K562 (cell line): ENCODE measurements around the gene INPP5D. TPM values are rescaled to one million over a fixed set of nuclear protein-coding genes. Genes with fewer than 3 reads are reported as not detected.

ENCODE experiments used
- ATAC-seq: fragments of 200-7000 bp; cut with Tn5 transposase; 3 replicates; pipeline ENCODE4 v1.9.1; 2020; ENCODE audit warnings: moderate library complexity
- BruUV-seq: library from RNA; stranded (reverse); fragments of 400-500 nt; replicated peaks from 2 replicates; lab custom pipeline; 2021; lab: Mats Ljungman, UMichigan
- CTCF ChIA-PET: fragments of 300-600 bp; formaldehyde crosslinking; extraction: SDS; loops from one replicate; lab custom pipeline; 2021; ENCODE audit warnings: low intra/inter-chr PET ratio; lab: Yijun Ruan, JAX
- POLR2A ChIA-PET: fragments of 300-600, 350-650 bp; sonication (Branson Sonifier 250); formaldehyde crosslinking; extraction: SDS; loops from one replicate; lab custom pipeline; 2021; ENCODE audit warnings: antibody characterized with exemption, inconsistent platforms; lab: Yijun Ruan, JAX
- DNase-seq, 4 experiments: peaks; one replicate each; pipeline versions ENCODE4 v3.0.0 to v3.0.0-alpha.2; 2011 to 2018; ENCODE audit warnings: low spot score in 3 of 4, mixed read lengths in 3 of 4; ENCODE audit errors: extremely low read depth in 1 of 4
- FAIRE-seq: peaks from 2 replicates; lab custom pipeline; 2011; peaks lifted over from hg19 to GRCh38; lab: Jason Lieb, UNC
- H2AFZ ChIP-seq: 2 replicates; pipeline ENCODE4 v1.6.0; 2011; ENCODE audit warnings: low read depth, low read length, control low read depth, inconsistent platforms
- H3K27ac ChIP-seq: fragments of 200-600 bp; 3 replicates; pipeline ENCODE4 v1.8.0; 2011; ENCODE audit warnings: low read depth, mild to moderate bottlenecking, control low read depth, inconsistent platforms, low read length, moderate library complexity, mixed read lengths; ENCODE audit errors: extremely low read depth
- H3K27me3 ChIP-seq, 2 experiments: fragments of 300-600 bp in 1 of 2; 2 replicates in 1 of 2; 3 replicates in 1 of 2; pipeline versions ENCODE4 v1.6.0 to v1.8.0; 2011; ENCODE audit warnings: inconsistent platforms in 2 of 2, low read length in 2 of 2, mild to moderate bottlenecking in 1 of 2, mixed read lengths in 1 of 2, moderate library complexity in 1 of 2; ENCODE audit not compliant: control insufficient read depth in 2 of 2, insufficient read depth in 2 of 2
- H3K36me3 ChIP-seq: fragments of 300-600 bp; 3 replicates; pipeline ENCODE4 v1.8.0; 2011; ENCODE audit warnings: mild to moderate bottlenecking, low read length, inconsistent platforms; ENCODE audit not compliant: control insufficient read depth, insufficient read depth
- H3K4me1 ChIP-seq, 2 experiments: fragments of 200-600 bp in 1 of 2; replicated peaks in 1 of 2; 2 replicates in 1 of 2; 3 replicates in 1 of 2; pipeline versions ENCODE4 v1.5.1 to v1.8.0; 2011; ENCODE audit warnings: inconsistent platforms in 2 of 2, low read length in 2 of 2, mild to moderate bottlenecking in 1 of 2, mixed read lengths in 1 of 2, moderate library complexity in 1 of 2; ENCODE audit not compliant: control insufficient read depth in 2 of 2, insufficient read depth in 2 of 2
- H3K4me2 ChIP-seq: 2 replicates; pipeline ENCODE4 v1.6.1; 2011; ENCODE audit warnings: low read length, control low read depth, inconsistent platforms, mixed read lengths; ENCODE audit not compliant: insufficient read depth
- H3K4me3 ChIP-seq: fragments of 200-600 bp; sonication (generic), shearing (Covaris generic); 2 replicates; pipeline ENCODE4 v1.5.1; 2016; ENCODE audit warnings: control low read depth, inconsistent platforms
- H3K79me2 ChIP-seq: fragments of 200-600 bp; 3 replicates; pipeline ENCODE4 v1.8.0; 2011; ENCODE audit warnings: low read length, inconsistent platforms; ENCODE audit not compliant: control insufficient read depth, insufficient read depth
- H3K9ac ChIP-seq, 2 experiments: 2 replicates each; pipeline versions ENCODE4 v1.6.0 to v1.6.1; 2011; ENCODE audit warnings: low read depth in 2 of 2, low read length in 2 of 2, control low read depth in 1 of 2, inconsistent platforms in 1 of 2, mild to moderate bottlenecking in 1 of 2, mixed read lengths in 1 of 2; ENCODE audit not compliant: insufficient read depth in 1 of 2
- H3K9me1 ChIP-seq: one replicate; pipeline ENCODE4 v1.6.0; 2011; ENCODE audit warnings: inconsistent platforms, mild to moderate bottlenecking, low read length, moderate library complexity; ENCODE audit not compliant: control insufficient read depth, insufficient read depth
- H3K9me3 ChIP-seq: replicated peaks from 2 replicates; pipeline ENCODE4 v1.5.1; 2011; ENCODE audit warnings: low read depth, low read length, inconsistent platforms; ENCODE audit not compliant: control insufficient read depth, insufficient read depth
- H4K20me1 ChIP-seq: replicated peaks from 2 replicates; pipeline ENCODE4 v1.6.1; 2011; ENCODE audit warnings: low read length, inconsistent platforms, mixed read lengths; ENCODE audit not compliant: control insufficient read depth, insufficient read depth
- WGBS: fragments of 100-300 bp; shearing (Covaris generic); methylation state at CpG from one replicate; pipeline ENCODE4 v1.1.6; 2016; ENCODE audit warnings: low coverage, mixed read lengths; ENCODE audit not compliant: insufficient coverage; ENCODE audit errors: missing lambda C conversion rate; 5-methylcytosine and 5-hydroxymethylcytosine counted together
- in situ Hi-C: fragments of 300-500 bp; cut with MboI; formaldehyde crosslinking; loops from 4 replicates; pipeline ENCODE4 v1.15.0; 2018; ENCODE audit warnings: inconsistent platforms, mixed read lengths
- intact Hi-C: fragments of 100-400 bp; cut with micrococcal nuclease; formaldehyde crosslinking; loops from 2 replicates; pipeline ENCODE4 v1.14.2; 2022
- polyA plus RNA-seq, 8 experiments: library from polyadenylated mRNA; depleted of rRNA in 4 of 8; stranded (reverse) in 5 of 8; unstranded in 3 of 8; fragments of >200 nt; fragmentation: Nextera tagmentation in 2 of 8; fragmentation: Illumina TruSeq in 1 of 8; extraction: Ambion mirVana in 2 of 8; extraction: Trizol in 1 of 8; gene quantifications; 2 replicates each; pipeline versions ENCODE4 v1.2.1 to v1.2.3, GENCODE V29; 2011 to 2014; ENCODE audit warnings: inconsistent platforms in 1 of 8, missing spikeins in 1 of 8
- total RNA-seq, 7 experiments: library from RNA; depleted of rRNA in 6 of 7; stranded (reverse); fragments of >200 nt in 6 of 7; fragmentation: Illumina TruSeq in 2 of 7; extraction: Trizol in 2 of 7; gene quantifications; 2 replicates each; pipeline versions ENCODE4 v1.2.1 to v1.2.3, GENCODE V29; 2011 to 2021; ENCODE audit warnings: low replicate concordance in 1 of 7
- TF ChIP-seq, protein P1 (sequence below): fragments of 250-450 bp; sonication (Bioruptor Pico); IDR thresholded peaks from 2 replicates; pipeline ENCODE4 v1.8.0; 2022; ENCODE audit warnings: inconsistent platforms, mild to moderate bottlenecking, moderate library complexity, borderline replicate concordance
- TF ChIP-seq, protein P2 (sequence below), 3 experiments: IDR thresholded peaks in 2 of 3; conservative IDR thresholded peaks in 1 of 3; 2 replicates each; pipeline ENCODE4 v1.5.1; 2011 to 2012; ENCODE audit warnings: low read length in 3 of 3, mild to moderate bottlenecking in 3 of 3, control low read depth in 2 of 3, improper control_type of control experiment in 1 of 3, inconsistent platforms in 1 of 3, low read depth in 1 of 3, mixed read lengths in 1 of 3, moderate library complexity in 1 of 3; ENCODE audit not compliant: insufficient read depth in 2 of 3

The INPP5D gene
- total and polyA plus RNA-seq, 9 of the 15 experiments (the other 6 are each of a cell fraction or from before 2014, with no cell fraction given) = 0.55 to 6.2 (median 2.2) TPM

- no TSS peak for BruUV-seq
- no peak overlapping the region for H3K4me3 ChIP-seq
- 67% methylated on average over 7 of the region's 11 CpGs for WGBS
- H3K9me1 ChIP-seq = no peaks in the 10 kb centered on the region
- intact Hi-C loops = no loop called here
- no peaks in the 10 kb centered on the region for H3K79me2 ChIP-seq
- no peaks in the 10 kb centered on the region for H4K20me1 ChIP-seq
- TF ChIP-seq, protein P1, sequence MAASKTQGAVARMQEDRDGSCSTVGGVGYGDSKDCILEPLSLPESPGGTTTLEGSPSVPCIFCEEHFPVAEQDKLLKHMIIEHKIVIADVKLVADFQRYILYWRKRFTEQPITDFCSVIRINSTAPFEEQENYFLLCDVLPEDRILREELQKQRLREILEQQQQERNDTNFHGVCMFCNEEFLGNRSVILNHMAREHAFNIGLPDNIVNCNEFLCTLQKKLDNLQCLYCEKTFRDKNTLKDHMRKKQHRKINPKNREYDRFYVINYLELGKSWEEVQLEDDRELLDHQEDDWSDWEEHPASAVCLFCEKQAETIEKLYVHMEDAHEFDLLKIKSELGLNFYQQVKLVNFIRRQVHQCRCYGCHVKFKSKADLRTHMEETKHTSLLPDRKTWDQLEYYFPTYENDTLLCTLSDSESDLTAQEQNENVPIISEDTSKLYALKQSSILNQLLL (CRISPR knock-in tag) = no peak
- TF ChIP-seq, protein P2, sequence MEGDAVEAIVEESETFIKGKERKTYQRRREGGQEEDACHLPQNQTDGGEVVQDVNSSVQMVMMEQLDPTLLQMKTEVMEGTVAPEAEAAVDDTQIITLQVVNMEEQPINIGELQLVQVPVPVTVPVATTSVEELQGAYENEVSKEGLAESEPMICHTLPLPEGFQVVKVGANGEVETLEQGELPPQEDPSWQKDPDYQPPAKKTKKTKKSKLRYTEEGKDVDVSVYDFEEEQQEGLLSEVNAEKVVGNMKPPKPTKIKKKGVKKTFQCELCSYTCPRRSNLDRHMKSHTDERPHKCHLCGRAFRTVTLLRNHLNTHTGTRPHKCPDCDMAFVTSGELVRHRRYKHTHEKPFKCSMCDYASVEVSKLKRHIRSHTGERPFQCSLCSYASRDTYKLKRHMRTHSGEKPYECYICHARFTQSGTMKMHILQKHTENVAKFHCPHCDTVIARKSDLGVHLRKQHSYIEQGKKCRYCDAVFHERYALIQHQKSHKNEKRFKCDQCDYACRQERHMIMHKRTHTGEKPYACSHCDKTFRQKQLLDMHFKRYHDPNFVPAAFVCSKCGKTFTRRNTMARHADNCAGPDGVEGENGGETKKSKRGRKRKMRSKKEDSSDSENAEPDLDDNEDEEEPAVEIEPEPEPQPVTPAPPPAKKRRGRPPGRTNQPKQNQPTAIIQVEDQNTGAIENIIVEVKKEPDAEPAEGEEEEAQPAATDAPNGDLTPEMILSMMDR (IDR thresholded peaks at IDR 0.05 in 2 of 3, conservative IDR thresholded peaks at IDR 0.05 in 1 of 3; ENCODE audit: insufficient read depth in 2 of 3, low read depth in 1 of 3, low read length in 3 of 3) = peak in 2 of 3 experiments; percentile 20 to 24; a peak in 4 of 6 replicates
- TF ChIP-seq, all 486 proteins: peak for 1
- ChIA-PET CTCF (no interaction called here), POLR2A (no interaction called here)
- H3K9ac ChIP-seq = peak overlapping the region in 1 of 2 experiments; percentile 23; a peak in 2 of 4 replicates
- ATAC-seq (no peak), DNase-seq (peak in 1 of 4 experiments; percentile 28), FAIRE-seq (no peak)
- H3K27ac ChIP-seq = no peak overlapping the region
- in situ Hi-C loops = no loop called here
- peaks cover 2 to 9% of the 10 kb centered on the region in 2 experiments; a peak in 3 of 5 replicates for H3K4me1 ChIP-seq
- peaks cover 2% of the 10 kb centered on the region; the same call in 1 of the 2 replicates for H3K9me3 ChIP-seq
- H3K4me2 ChIP-seq = no peak overlapping the region
- no peaks in the 10 kb centered on the region for H3K27me3 ChIP-seq
- no peaks in the 10 kb centered on the region for H3K36me3 ChIP-seq
- H2AFZ ChIP-seq = peak overlapping the region; percentile 70
These were observed 38.5 kb downstream of the INPP5D start for GRCh38 chr2:233098618-233099017.
